GM21447 (cell line): ENCODE results near the gene FOXC2.

Experiments
- ATAC-seq: cut with Tn5 transposase; IDR thresholded peaks from one replicate; pipeline ENCODE4 v1.9.1; 2021; ENCODE audit not compliant: unreplicated experiment

FOXC2 gene

DNA sequence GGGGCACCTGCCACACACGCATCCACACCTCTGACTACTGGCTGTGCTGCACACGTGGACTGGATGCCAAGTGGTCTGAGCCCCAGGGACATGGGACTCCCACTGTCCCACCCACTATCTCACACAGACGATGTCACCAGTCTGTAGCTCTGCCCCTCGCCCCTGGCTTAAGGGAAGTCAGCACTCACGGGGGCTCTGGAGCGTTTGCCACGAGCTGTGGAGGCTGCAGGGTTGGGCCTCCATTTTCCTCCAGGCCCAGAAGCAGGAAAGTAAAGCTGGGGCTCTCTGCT lies 34.2 kb upstream of the FOXC2 start:
- ATAC-seq: no peak

DNA sequence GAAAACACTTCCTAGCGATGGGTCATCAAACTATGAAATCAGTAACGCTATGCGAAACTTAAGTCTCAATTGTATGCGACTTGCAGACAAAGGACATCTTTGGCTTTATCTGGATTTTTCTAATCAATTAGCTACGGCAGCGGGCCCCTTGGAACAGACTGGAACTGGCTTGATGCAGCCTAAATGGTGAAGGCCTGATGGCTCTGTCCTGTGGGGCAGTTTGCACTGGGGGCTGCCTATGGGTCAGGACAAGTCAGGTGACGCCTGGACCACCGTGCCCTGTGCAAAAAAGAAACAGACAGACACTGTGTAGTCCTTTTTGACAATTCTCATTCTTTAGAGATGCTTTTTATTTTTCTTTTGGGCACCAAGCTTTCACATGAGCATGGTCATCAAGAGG lies 33.6 kb upstream of the FOXC2 start:
- ATAC-seq: no peak

DNA sequence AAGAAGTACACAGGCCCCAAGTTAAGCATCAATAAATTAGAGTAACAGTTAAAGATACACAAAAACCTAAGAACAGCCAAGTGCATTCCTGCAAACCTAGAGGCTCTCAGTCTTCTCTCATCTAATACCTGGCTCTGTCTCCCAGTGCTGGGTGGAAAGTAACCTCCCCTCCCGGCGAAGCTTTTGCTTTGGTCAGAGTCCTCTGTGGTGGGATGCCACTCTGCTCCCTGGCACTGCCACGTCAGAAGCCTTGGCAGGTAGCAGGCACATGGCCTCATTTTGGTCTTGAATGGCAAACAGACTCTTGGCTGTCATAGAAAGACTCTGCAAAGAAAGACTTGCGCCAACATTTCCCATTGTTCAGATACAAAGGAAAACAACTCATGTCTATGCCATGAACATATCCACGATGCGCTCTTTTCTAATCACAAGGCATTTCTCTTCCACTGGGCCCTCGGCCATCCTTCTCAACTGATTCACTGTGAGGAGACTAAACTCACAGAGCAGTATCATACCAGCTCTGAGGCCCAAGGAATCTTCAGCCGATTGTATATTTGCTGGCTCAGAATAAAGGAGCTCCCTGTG lies 32.8 kb upstream of the FOXC2 start:
- no peak for ATAC-seq

DNA sequence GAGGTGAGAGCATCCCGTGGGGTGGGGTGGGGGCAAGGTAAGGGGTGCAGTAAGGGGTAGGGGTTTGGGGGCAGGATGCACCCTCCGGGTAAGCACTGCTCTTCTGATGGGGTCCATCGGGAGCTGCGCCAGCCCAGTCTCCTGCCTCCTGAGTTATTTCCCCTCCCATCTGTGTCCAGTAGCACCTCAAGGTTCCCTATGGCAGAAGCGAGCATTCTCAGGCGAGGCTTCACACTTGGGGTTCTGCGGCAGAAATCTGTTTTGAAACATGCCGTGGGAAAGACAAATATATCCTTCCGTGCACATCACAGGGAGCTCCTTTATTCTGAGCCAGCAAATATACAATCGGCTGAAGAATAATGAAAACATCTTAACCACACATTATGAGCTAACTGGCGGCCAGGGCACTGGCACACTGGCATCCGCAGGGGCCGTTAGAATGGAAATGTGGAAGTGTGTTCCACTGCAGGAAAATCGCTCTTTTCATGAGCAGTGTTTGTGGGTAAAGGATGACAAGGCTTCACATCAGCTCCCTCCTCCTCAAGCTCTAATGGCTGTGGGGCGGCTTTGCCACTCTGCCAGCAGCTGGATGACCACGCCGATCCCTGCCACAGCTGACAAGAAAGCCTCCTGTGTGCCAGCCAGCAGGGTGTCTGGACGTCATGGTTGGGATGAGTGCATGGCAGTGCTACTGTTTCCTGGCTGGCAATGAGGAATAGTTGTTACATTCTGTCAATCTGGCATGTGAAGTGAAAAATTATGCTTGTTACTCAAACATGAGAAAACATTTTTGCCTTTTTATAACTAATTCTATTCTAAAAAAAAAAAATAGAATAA lies 31.6 kb upstream of the FOXC2 start:
- no peak for ATAC-seq

DNA sequence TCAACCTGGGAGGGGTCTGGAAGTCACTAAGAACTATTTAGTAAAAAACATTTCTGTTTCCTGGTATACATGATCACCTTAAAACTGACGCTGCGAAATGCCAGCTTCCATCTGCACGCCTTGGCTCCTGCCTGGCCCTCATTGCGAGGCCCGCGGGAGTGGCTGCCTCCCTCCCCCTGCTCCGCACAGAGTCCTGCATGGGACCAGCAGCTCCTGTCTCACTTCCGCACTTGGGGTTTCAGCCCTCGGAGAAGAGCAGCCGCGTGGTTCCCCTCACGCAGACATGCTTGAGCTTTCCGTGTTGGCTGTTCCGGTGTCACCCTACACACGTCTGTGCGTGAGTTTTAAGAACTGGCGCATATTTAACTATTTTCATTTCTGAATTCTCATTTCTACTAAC lies 30.0 kb upstream of the FOXC2 start:
- no peak for ATAC-seq

DNA sequence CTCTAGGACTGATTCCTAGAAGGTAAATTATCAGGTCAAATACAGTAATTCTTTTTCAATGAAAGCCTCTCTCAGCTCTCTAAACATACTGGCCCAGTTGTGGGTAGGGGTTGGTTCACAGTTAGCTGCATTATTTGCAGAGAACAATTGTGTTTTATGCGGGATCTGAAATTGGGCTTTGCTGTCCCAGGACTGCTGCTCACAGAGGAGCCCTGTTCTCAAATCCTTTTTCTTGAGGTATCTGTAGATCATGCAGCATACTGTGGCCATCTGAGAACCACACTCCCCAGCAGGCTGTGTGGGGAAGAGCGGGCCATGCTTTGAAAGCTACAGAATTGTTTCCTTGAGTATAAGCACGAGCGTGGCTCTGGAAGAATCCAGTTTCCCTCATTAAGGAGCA lies 29.1 kb upstream of the FOXC2 start:
- no peak for ATAC-seq

DNA sequence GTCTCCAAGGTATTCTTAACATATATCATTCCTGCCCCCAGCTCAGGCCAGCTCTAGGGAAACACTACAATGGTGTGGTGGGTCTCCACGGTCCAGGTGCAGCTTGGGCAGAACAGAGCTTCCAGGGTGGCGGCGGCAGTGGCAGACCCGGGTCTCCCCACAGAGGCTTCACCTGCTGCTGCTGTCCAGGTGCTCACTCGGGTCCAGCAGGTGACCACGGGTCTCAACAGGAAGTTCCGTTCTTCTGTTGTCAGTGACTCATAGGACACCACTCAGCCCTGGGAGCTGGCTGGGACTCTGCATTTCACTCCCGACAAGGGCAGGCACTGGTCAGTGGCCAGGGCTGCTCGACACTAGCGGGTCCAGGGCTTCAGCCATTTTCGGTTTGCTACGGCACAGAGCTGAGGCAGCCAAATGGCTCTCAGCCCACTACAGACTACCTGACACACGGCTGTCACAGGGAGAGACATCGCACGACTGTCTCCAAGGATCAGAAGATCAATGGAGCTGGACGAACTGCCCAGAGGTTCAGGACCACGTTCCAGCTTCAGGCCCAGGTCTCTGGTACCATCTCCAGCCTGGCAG lies 28.3 kb upstream of the FOXC2 start:
- no peak for ATAC-seq

DNA sequence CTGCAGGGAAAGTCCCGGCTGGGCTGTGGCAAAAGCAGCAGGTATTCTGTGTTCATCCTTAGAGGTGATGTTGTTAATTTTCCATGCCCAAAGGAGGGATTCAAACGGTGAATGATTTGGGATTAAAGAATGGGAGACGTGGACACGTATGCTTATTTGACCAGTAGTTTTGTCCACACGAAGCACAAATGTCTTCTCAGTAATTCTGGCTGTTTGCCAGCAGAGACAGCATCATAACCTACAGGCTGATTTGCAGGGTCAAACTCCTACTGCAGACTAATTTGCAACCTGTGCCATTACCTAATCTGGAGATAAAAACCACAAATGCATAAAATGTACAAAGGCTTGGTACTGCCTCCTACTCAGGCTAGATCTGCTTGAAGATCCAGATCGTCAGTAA lies 25.7 kb upstream of the FOXC2 start:
- no peak for ATAC-seq

DNA sequence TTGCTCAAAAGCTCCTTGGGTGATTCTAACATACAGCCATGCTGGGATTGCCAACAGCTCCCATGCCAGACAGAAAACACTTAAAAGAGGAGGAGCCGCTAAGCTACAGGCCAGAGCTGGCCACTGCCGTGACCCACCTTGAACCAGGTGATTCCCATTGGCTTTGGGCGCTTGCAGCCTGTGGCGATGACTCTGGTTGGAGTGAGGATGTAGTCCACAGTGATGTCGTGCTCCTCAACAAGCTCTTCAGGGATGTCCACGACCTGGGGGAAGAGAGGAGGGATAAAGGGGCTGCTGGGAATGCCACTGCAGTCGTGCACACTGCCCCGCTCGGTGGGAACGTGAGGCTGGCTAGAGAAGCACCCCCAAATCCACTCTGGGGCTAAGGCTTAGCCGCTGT lies 25.1 kb upstream of the FOXC2 start:
- no peak for ATAC-seq

DNA sequence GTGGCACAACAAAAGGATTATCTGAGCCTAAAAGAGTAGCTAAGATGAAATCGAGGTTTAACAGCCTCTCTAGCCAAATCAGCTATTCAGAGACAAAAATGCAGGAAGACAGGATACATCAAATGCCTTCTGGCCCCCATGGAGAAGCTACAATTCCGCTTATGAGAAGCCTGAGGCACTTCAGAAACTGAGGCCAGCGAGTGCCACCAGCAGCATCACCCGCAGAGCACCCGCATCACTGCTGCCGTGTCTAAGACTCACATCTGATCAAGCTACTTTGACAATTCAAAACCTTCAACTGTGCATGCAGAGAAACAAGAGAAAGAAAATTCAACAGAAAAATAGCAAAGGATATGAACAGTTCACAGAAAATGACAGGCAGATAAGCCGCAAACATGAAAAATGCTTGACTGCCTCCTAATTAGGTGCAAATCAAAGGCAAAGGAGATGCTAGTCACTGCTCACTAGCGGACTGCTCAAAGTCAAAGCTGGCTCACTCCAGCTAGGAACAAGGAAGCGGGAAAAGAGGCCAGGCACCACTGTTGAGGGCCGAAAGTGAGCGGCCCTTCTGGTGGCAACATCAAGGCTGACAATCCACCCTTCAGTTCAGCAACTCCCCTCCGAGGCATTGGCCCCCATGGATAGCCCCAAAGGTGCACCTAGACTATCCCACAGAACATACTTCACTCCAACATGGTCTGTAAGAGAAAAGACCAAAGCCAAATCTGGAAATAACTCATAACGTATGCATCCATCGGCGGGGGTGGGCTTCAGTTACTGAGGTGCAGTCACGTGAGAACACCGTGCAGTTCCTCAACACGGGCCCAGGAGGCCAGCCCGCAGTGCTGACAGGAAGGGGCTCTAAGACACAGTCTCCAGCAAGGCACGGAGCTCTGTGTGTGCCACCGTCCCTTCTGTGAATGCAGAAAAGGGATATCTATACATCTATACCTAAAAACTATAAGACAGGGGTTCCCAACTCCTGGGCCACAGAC lies 23.6 kb upstream of the FOXC2 start:
- no peak for ATAC-seq

DNA sequence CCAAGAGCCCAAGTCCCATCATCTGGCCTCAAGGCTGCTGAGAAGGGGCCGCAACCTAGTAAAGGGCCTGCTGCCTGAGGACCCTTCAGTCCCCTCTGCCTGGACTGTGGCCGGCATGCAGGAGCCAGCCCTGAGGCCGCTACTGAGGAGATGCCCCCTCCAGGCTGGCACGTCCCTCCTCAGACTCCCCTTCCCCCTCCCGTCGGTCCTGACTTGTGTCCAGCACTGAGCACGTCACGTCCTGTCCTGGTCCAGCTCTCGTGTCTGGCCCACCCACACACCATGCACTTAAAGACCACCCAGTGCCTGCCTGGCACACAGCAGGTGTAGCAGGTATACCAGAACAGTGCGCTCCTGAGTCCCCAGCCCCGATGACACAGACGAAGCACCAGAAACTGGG lies 21.1 kb upstream of the FOXC2 start:
- ATAC-seq: no peak

DNA sequence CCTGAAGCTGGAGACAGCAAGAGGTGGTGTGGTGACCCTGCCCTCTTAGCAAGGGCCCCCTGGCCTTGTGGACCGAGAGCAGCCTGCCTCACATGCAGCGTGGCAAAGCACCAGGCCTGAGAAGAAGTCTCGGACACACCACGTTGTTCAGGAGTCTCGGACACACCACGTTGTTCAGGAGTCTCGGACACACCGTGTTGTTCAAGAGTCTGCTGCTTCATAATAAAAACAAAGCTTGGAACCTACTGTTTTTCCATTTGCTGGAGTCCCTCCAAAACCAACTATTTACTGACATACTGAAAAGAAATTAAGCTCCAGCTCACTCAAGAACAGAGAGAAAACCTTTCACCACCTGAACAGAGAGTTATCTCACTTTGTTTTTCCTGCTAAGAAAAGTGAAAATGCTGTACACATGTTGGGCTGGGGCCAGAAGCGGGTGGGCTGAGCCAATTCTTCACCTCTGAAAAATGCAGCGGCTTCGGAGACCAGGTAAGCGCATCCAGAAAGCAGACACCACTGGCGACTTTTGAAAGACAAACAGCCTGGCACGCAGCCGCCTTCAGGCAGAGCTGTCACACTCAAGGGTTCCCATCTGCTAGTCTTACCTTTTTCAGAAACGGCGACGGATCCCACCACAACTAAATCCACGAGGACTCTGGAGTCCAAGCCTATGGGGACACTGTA lies 20.5 kb upstream of the FOXC2 start:
- ATAC-seq: no peak

DNA sequence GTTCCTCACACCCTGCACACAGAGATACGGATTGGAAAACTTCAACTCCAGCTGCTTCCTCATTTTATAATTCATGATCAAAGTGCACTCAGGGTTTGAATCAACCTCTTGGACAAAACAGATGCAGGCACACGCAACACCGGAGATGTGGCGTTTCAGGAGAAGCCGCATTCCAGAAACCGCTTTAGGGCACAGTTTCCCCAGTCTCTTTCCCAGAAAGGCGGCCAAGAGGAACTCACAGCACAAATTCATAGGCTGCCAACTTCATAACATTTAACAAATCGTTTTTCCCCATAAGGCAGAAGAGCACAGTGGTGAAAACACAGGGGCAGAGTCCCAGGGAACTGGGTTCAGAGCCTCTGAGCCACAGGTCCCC lies 20.0 kb upstream of the FOXC2 start:
- ATAC-seq: no peak

DNA sequence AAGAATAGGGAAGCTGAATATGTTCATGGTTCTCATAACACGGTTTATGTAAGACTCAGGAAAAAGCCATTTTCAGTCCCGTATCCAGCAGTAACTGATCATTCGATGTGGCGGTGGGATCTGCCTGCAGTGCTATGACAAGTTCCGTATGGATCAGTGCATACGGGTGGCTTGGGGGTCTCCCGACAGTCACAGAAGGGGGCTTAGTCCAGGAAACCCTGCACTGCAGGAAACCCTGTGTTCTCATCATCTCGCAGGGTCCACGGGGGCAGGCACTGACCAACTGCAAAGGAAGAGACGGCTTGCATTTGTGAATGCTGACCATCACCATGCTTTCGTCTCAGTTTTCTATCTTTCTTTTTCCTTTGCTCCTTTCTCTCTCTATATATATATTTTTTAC lies 19.3 kb upstream of the FOXC2 start:
- no peak for ATAC-seq

DNA sequence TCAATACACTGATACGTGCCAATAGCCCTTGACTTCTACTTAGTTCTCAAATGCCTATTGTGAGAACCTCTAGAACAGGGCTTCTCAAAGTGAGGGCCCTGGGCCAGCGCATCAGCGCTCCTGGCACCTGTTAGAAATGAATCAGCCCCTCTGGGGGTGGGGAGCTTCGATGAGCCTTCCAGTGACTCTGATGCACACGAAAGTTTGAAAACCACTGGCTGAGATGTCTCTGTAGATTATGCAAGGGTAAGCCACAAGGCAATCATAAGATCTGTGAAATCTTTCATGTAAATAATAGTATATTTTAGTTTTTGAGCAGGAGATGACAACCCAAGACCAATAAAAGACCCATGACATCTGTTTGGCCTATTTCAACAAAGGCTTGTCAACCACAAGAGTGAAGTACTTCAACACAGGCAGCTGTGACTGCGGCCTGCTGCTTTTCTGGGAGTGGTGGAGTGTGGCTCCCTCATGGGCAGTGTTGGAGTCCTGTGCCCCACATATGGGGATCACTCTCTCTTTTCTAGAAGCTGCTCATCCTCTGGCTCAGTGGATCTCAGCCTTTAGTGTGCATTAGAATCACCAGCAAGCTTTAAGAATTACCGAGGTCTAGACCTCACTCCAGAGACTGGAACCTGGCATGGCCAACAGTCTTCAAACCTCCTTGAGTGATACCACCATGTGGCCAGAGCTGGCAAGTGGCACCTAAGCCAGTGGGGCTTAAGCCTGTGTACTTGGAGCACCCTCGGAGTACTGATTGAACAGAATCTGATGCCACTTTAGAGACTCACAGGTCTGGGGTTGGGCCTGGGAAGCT lies 17.3 kb upstream of the FOXC2 start:
- ATAC-seq: no peak

DNA sequence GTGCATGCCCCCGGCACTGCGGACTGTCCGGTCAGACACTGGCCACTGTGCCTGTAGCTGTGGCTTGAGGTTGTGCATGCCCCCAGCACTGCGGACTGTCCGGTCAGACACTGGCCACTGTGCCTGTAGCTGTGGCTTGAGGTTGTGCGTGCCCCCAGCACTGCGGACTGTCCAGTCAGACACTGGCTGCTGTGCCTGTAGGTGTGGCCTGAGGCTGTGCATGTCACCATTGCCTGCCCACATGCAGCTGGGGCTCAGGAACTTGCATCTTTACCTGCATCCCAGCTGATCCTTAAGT lies 16.8 kb upstream of the FOXC2 start:
- ATAC-seq: no peak

DNA sequence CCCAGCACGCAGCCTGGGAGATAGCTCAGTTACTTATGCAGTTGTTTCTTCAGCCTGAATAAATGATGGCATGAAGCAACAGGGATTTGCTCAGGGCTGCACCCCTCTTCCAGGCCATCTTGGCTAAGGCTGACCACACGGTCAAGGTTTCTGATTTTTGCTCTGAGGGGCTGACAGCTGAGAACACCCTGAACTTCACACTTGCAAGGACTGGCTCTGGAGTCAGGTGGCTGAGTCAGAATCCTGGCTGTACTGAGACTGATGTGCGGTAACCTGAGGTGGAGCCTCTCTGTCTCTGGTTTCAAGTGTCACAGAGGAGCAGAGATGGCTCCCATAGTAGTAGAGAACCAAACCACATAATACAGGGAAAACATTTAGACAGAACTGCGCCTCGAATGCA lies 16.3 kb upstream of the FOXC2 start:
- no peak for ATAC-seq

DNA sequence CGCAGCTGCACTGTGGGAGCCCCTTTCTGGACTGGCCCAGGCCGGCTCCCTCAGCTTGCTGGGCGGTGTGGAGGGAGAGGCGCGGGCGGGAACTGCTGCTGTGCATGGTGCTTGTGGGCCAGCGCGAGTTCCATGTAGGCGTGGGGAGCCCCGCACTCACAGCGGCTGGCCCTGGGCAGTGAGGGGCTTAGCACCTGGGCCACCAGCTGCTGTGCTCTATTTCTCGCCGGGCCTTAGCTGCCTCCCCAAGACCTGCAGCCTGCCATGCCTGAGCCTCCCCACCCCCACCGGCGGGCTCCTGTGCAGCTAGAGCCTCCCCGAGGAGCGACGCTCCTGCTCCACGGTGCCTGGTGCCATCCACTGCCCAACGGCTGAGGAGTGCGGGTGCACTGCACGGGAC lies 13.3 kb upstream of the FOXC2 start:
- no peak for ATAC-seq

DNA sequence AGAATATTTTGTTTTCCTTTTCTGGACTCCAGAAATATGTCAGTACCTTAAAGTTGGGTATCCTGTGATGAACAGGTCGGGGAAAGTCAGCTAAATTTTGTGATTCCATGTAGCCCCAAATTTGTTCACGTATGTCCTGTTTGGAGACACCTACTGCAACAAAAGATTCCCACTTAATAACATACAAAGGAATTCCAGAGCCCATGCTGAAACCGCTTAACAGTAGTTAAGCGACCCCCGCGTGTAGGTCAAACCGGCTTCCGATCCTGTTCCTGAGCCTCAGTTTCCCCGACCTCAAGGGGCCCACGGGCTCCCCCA lies 12.1 kb upstream of the FOXC2 start:
- ATAC-seq: peak; percentile 20

DNA sequence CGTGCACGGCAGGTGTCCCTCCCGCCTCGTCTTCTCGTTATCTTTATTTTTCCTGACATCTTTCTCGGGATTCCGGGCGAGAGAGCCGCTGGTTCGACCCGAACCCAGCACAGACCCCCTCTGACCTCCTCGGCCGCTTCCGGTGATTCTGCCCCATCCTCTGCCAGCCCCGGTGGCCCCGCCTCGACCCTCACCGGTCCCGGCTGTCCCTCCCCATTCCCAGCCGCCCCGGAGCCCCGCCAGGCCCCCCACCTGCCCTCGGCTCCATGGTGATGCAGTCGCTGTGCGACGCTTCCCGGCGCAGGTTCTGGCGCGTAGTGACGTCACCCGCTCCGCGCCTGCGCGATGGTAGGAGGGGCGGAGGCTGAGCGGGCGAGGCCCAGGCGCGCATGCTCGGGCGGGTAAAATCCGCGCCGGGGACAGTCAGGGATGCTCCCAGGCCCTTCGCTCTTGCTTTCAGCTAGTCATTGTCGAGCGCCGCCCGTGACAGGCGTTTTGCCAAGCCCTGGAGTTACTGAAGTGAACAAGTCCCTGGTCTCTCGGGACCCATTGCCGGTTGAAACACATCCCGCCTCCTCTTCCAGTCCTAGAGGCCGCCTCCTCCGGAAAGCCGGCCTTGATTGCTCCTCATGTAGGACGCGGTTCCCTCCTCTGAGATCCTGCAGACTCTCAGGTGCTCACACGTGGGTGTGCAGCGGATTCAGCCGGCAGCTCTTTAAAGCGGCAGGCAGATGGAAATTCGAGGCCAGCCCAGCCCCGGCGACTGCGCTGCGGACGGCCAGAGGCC lies 11.5 kb upstream of the FOXC2 start, which contains the start of gene MTHFSD:
Gene MTHFSD, minus strand, starts transcription at position 319 of the 787 bp plus-strand sequence. Its CDS starts 51 bp downstream, at position 268.
- ATAC-seq: peak; percentile 82
